ENCODE measurements around the gene FBRSL1.
A peak's percentile ranks its signal among the peaks of the same experiment; 100 is the strongest.
"Not testable (repeated sequence)": the region's sequence is repeated elsewhere in the genome, so short reads cannot be mapped to it uniquely, and the experiment has no call there.

FBRSL1 gene

DNA sequence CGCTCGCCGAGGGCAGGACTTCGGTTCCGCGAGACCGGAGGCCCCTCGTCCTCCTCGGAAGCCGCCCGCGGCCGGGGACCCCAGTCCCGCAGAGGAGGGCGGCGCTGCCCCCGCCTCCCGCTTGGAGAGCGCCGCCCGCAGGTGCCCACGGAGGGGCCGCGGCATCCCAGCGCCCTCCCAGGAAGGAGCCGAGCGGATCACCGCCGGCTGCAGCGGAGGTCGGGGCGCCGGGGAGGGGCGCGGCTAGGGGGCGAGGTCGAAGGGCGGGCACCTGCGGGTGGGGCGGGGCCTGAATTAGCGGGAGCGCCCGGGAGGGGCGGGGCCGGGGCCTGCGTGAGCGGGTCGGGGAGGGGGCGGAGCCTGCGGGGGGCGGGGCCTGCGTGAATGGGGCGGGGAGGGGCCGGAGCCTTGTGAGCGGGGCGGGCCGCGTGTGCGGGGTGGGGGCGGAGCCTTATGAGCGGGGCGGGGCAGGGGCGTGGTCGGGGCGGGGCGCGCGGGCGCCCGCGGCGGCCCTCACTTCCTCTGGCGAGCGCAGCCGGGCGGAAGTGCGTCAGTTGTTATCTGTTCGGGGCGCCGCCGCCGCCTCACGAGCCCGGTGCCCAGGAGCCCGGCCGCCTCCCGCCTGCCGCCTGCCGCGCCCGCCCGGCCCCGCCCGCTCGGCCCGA lies at the start of gene FBRSL1:
FBRSL1 (plus strand) TSS at position 550 of the 665 bp plus-strand sequence.
- peak; percentile 93 for DNase-seq

- not testable (repeated sequence) for DNase-seq
Observed at GRCh38 chr12:132440420-132440819, 49.5 kb upstream of the FBRSL1 start.

DNA sequence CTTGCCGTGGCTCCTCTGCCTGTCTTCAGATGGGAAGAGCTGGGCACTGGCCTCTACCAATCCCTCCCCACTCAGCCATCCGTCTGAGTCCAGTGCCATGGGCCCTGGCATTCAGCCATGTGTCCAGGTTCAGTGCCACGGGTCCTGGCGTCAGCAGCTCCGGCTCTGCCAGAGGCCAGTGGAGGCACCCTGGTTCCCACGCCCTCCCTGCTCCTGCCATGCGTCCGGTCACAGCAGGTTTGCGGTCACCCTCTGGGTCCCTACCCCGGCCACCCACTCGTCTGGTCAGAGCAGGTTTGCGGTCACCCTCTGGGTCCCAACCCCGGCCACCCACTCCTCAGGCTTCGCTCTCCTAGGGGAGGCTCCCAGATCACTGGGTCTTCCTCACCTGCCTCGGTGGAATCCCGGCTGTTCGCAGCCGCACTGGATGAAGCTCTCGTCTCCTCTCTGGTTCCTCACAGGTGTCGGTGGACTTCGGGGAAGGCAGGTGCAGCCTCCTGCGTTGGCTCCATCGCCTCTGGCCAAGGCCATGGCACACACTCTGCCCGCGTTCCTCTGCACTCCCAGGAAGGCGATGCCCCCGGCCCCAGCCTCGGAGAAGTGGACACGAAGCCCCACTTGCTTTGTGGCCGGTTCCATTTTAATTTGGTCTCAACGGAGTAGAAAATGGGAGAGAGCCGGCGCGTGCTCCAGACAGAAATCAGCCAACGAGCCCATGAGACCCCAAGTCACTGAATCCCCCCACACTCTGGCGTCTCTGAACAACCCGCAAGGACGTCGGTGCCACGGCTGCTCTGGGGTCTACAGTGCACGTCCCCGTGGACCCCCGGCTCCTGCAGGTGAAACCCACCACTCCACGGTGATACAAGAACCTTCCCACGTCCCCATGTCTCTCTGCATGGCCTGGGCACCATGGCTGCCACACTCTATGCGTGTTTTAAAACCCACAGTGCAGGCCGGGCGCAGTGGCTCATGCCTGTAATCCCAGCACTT lies 47.8 kb upstream of the FBRSL1 start:
- DNase-seq, result no peak

- DNase-seq, result no peak
Observed at GRCh38 chr12:132443091-132443490, 46.9 kb upstream of the FBRSL1 start.

- DNase-seq, result no peak
Observed at GRCh38 chr12:132444283-132444682, 45.7 kb upstream of the FBRSL1 start.

DNA sequence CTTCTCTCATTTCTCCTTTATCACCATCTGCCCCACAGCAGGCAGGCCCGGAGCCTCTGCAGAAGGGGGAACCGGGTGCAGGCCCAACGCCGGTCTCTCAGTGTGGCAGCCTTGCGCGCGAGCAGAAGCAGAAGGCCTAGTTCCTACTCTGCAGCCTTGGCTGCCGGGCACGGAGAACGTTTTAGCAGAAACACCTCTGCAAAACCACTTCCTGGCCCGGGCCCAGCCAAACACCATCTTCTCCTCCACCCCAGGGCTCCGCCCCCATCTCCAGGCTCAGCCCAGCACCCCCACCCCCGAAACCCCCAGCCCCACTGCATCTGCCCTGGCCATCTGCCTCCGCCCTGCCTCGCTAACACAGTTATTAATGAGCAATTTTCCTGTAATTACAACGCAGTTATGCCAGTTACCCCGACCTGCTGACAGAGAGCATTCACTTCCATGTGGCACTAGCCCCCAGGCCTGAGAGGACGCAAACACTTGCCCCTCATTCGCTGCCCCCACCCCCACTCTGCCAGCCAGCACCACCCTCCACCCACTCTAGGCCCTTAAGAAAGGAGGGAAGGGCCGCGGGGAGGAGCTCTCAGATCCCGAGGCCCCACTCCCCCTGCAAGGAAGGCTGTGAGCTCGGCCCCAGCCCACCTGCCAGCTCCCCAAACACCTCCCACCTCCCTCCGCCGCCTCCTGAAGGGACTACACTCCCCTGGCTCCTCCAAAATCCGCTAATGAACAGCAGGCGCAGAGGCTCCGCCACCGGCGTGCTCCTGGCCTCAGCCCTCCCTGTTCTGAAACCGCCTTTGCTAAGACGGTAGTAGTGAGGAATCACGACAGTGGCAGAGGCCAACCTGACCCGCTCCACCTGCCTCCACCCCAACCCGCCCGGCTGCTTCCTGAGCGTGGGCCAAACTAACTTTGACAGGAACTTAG lies 44.7 kb upstream of the FBRSL1 start:
- DNase-seq, result peak; percentile 71

DNA sequence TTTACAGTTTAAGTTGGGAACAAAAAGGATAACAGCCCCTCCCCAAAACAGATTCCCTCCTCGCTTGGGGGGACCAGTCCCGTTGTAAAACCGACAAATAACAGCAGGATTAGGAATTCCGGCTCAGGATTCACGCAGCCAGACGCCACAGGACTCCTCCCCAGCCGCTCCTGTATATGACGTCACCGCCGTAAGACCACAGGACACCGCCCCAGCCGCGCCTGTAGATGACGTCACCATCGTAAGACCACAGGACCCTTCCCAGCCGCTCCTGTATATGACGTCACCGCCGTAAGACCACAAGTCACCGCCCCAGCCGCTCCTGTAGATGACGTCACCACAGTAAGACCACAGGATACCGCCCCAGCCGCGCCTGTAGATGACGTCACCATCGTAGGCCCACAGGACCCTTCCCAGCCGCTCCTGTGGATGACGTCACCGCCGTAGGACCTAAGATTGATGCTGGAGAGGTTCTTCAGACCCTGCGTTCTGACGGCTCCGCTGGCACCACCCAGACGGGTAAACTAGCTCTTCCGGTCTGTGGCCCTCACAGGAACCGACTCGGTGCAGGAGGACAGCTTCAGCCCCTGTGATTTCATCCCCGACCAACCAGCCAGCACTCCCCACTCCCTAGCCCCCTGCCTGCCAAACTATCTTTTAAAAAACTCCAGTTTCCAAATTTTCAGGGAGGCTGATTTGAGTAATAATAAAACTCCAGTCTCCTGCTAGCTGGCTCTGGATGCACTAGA lies 43.9 kb upstream of the FBRSL1 start:
- peak; percentile 68 for DNase-seq

- DNase-seq, result no peak
Observed at GRCh38 chr12:132446633-132447326, 43.2 kb upstream of the FBRSL1 start.

GRCh38 chr12:132447327-132447720 lies 42.6 kb upstream of the FBRSL1 start:
- DNase-seq, result no peak

DNA sequence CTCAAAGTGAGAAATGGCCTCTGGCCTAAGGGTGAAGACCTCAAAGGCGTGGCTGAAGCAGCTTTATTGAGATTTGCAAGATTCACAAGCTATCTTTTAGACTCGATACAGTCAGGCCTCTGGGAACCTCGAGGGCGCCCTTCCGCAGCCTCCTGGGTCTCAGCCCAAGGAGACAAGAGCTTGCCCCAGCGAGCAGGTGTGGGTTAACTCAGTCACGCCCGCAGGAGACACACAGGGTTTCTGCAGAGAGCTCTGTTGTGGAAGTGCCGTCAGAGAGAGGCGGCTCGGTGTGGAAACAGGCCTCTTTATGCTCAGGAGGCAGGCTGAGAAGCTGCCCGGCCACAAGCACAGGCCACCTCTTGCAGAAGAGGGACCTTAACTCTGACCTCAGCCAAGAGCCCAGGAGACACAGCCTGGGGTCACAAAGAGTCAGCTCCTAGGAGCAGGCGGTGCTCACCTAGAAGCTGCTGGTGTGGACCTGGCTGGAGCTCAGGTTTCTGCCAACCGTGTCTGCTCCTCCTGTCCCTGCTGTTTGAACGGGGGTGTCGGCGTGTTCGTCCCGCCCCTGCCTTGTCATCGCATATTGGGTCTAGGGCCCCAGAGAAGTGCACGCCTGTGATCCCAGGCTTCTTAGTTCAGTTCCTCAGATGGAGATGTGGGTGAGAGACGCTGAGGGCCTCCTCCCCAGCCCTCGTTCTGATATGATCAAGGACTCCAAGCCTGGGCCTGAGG lies 42.1 kb upstream of the FBRSL1 start:
- DNase-seq, result no peak

DNA sequence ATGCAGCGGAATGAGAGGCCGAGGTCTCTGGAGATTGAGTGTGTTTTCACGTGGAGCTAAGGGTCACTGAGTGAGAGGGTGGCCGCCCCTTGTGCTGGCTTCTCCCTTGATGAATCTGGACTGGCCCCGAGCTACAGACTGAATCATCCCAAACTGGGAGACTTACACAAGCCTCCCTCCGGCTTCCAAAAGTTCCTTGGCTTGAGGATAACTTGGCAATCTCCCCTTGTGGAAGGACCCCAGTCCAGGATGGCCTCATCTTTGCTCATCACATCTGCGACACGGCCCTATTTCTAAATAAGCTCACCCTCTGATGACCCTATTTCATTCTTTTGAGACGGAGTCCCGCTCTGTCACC lies 41.5 kb upstream of the FBRSL1 start:
- DNase-seq, result no peak

- no peak for DNase-seq
Observed at GRCh38 chr12:132449565-132450417, 40.2 kb upstream of the FBRSL1 start.

DNA sequence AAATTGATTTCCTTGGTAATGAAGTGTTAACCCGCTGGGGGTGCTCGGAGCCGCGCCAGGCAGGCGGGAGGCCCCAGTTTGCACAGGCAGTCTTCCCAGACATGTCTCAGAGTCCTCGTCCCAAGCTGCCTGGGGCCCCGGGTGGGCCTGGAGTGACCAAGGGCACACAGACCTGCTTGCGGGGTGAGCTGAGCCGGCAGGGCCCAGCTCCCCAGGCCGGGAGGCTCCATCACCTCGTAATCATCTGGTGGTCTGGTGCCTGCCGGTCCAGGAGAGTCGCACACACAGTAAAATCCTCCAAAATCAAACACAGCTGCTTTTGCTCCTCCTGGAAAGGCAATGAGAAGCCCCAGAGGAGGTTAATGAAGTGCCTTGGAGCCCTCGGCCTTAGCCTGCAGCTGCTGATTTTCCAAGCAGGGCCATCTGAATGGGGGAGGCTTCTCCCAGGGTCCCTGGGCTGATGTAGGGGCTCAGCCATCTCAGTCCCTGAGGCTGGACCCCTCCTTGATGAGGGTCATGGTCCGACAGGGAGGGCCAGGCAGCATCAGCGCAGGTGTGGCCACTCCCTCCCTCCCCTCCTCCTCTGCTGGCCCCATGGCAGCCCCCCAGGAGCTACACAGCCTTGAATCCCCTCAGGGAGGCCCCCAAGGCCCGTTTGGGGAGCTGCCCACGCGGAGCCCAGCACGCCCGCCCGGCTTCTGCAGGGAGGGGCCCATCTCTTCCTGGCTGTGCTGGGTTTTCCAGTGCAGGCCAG lies 39.4 kb upstream of the FBRSL1 start:
- no peak for DNase-seq

DNA sequence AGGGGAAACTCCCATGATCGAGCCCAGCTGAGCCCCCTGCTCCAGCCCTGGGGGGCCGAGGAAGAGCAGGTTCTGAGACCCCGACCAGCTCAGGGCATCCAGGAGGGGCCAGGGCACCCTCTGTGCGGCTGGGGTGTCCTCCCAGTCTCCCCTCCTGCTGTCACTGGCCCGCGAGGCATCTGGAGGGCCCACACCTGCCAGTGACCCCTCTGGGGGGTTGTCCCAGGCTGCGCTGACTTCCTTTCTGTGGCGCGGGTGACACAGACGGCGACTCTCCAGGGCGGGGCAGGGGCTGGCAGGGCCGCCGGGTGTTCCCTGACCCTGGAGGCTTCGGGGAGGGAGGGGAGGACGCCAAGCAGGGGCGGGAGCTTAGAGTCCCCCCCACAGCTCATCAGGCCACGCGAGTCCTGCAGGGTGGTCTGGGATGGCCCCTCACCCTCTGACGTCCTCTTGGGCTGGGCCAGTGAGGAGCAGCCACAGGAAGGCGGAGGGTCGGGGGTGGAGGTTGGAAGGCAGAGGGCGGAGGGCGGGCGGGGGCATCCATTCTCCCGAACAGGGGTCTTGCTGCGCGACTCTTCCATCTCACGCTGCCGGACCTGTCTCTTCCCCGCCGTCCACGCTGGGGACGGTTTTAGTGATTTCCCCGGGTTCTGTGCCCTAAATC lies 38.6 kb upstream of the FBRSL1 start:
- no peak for DNase-seq

DNA sequence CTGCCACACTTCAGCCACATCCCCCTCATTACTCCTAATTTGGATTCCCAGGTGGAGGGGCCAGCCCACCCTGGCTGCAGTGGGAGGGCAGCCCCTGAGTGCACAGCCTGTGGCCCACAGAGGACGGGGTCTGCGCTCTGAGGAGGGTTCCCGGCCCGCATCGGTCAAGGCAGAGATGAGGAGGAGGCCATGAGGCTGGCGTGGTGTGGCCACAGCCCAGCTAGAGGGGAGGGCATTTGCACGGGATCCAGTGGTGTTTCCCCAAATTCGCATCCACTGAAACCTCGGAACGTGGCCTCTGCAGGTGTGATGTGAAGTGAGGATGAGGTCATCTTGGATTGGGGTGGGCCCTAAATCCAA lies 38.1 kb upstream of the FBRSL1 start:
- no peak for DNase-seq

DNA sequence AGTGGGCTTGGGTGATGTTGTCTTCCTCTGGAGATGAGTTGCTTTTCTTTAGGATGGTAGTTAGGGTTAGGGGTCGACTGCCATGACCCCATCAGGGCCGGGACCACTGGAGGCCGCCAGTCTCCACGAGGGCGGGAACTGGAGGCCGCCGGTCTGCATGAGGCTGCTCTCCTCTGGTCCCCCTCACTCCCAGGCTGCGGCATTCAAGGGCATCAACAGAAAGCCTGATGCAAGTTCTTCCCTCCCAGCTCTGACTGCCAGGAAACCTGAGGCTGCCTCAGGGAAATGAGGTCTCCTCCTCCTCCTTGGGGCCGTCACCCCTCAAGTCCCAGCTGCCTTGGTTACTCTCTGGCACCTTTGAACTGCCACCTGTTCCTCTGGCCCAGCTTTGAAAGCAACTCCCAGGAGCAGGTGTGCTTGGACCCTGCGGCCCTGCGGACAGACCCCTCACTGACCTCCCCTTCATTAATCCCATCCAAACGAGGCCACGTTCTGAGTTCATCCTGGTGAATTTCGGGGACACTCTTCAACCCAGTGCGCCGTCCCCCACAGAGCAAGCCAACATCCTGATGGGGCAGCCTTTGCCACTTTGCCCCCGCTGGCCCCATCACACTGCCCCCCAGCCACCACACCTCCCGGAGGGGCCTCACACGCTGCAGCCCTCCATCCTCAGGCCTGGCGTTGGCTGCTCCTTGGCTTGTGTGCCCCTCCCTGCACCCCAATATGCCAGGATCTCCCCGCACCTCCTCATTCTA lies 37.2 kb upstream of the FBRSL1 start:
- DNase-seq, result no peak

DNA sequence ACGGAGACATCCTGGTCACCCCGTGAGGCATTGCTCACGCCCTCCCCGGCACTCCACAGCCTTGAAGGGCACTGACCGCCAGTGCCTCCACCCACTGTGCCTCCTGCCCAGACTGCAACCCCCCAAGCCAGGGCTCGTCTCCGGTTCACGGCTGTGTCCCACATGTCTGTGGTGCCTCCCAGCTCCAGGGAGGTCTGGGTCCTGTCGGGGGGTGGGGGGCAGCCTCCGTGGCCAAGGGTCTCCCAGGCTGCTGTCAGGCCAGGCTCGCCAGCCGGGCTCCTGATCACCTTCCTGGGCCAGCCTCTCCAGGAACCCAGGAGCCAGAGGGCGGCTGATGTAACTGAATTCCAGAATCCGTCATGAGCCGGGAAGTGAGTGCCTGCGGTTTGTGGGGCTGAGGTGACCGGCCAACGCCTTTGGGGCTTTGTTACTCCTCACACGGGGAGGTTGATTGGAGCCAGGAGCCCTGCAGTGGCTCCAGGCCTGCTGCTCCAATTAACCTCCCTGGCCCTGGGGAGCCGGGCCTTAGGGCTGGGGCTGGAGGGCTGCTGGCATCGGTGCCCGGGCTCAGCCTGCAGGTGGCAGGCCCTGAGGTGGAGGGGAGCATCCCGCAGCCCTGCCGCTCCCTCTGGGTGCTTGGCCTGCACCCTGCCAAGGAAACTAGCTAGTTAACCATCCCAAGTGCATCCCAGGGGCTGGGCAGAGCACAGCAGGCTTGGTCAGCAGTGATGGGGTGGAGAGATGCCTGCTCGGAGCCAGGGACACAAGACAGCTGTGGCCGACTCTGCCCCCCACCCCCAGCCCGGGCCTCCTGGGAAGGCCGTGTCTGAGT lies 36.4 kb upstream of the FBRSL1 start:
- no peak for DNase-seq

All from activated CD8-positive, alpha-beta memory T cell treated with anti-CD3 and anti-CD28 coated beads, Interleukin-2, amount 50 U/mL, for 4 hours (primary cell).